ENCODE results near the gene SALL3.

DNA sequence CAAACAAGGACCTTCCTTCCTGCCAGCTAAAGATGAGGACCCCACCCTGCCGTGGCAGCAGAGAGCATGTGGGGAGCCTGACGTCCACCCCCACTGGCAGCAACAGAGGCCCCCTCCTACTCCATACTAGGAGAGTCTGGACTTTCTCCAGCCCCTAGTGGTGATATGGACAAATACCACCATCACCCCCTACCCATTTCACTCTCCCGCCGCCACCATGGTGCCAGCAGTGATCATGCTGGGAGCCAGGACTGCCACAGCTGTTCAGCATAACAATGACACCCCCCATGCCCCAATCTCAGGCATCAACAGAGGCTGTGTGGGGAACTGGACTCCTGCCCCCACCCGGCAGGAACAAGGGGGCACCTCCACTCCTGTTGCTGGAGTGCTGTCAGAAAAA, 46.9 kb downstream of the SALL3 start:
- no peak for TF ChIP-seq ZNF317 (CRISPR knock-in tag; IDR thresholded peaks at IDR 0.05)
- TF ChIP-seq ZNF737 (CRISPR knock-in tag; IDR thresholded peaks at IDR 0.05; ENCODE audit: borderline replicate concordance), result no peak
- TF ChIP-seq YY1 (IDR thresholded peaks at IDR 0.05; ENCODE audit: insufficient read depth, insufficient replicate concordance, low read depth, low read length), result no peak
- TF ChIP-seq SRSF1 (optimal IDR thresholded peaks at IDR 0.05; ENCODE audit: low read depth, low read length), result no peak
- no peak for TF ChIP-seq ISX (CRISPR knock-in tag; conservative IDR thresholded peaks at IDR 0.05)
- no peak for TF ChIP-seq EZH2 (conservative IDR thresholded peaks at IDR 0.05; ENCODE audit: low read depth, low read length)
